ENCODE measurements around the gene TBL1X.
"Not testable (repeated sequence)": the region's sequence is repeated elsewhere in the genome, so short reads cannot be mapped to it uniquely, and the experiment has no call there.

Gene TBL1X

GRCh38 chrX:9459186-9459748 lies 5.6 kb upstream of the TBL1X start:
- DNase-seq (ENCODE audit: low spot score), result no peak

- no peak for DNase-seq (ENCODE audit: low spot score)
Observed at GRCh38 chrX:9461087-9461486, 3.8 kb upstream of the TBL1X start.

GRCh38 chrX:9462456-9462855 lies 2.4 kb upstream of the TBL1X start:
- no peak for DNase-seq (ENCODE audit: low spot score)

GRCh38 chrX:9465380-9466123 lies 694 bp downstream of the TBL1X start:
- no peak for DNase-seq (ENCODE audit: low spot score)

GRCh38 chrX:9466124-9466495 lies 1.3 kb downstream of the TBL1X start:
- DNase-seq (ENCODE audit: low spot score), result no peak

GRCh38 chrX:9466736-9467135 lies 1.9 kb downstream of the TBL1X start:
- DNase-seq (ENCODE audit: low spot score), result no peak

GRCh38 chrX:9467146-9467545 lies 2.3 kb downstream of the TBL1X start:
- no peak for DNase-seq (ENCODE audit: low spot score)

- DNase-seq (ENCODE audit: low spot score), result no peak
Observed at GRCh38 chrX:9467751-9468150, 2.9 kb downstream of the TBL1X start.

GRCh38 chrX:9471571-9471985 lies 6.7 kb downstream of the TBL1X start:
- no peak for DNase-seq (ENCODE audit: low spot score)

GRCh38 chrX:9473708-9474107 lies 8.8 kb downstream of the TBL1X start:
- no peak for DNase-seq (ENCODE audit: low spot score)

GRCh38 chrX:9475417-9475816 lies 10.6 kb downstream of the TBL1X start:
- DNase-seq (ENCODE audit: low spot score), result not testable (repeated sequence)

GRCh38 chrX:9475984-9476383 lies 11.1 kb downstream of the TBL1X start:
- no peak for DNase-seq (ENCODE audit: low spot score)

- DNase-seq (ENCODE audit: low spot score), result no peak
Observed at GRCh38 chrX:9476810-9477575, 12.1 kb downstream of the TBL1X start.

- DNase-seq (ENCODE audit: low spot score), result no peak
Observed at GRCh38 chrX:9482408-9482807, 17.6 kb downstream of the TBL1X start.

- DNase-seq (ENCODE audit: low spot score), result no peak
Observed at GRCh38 chrX:9482837-9483236, 18.0 kb downstream of the TBL1X start.

- DNase-seq (ENCODE audit: low spot score), result no peak
Observed at GRCh38 chrX:9483376-9483775, 18.5 kb downstream of the TBL1X start.

GRCh38 chrX:9486786-9487387 lies 22.0 kb downstream of the TBL1X start:
- DNase-seq (ENCODE audit: low spot score), result no peak

- no peak for DNase-seq (ENCODE audit: low spot score)
Observed at GRCh38 chrX:9488586-9488985, 23.7 kb downstream of the TBL1X start.

GRCh38 chrX:9489234-9489633 lies 24.4 kb downstream of the TBL1X start:
- DNase-seq (ENCODE audit: low spot score), result no peak

- no peak for DNase-seq (ENCODE audit: low spot score)
Observed at GRCh38 chrX:9492901-9493300, 28.0 kb downstream of the TBL1X start.

- no peak for DNase-seq (ENCODE audit: low spot score)
Observed at GRCh38 chrX:9493936-9494335, 29.1 kb downstream of the TBL1X start.

- no peak for DNase-seq (ENCODE audit: low spot score)
Observed at GRCh38 chrX:9494771-9495170, 29.9 kb downstream of the TBL1X start.

GRCh38 chrX:9495496-9495895 lies 30.6 kb downstream of the TBL1X start:
- DNase-seq (ENCODE audit: low spot score), result no peak
